BLaER1 (cell line): ENCODE results near the gene CFAP221.

Source experiments
- H3K27ac ChIP-seq: shearing (Covaris generic); formaldehyde crosslinking; 2 replicates; pipeline ENCODE4 v1.8.1; 2022
- H3K27me3 ChIP-seq: shearing (Covaris generic); formaldehyde crosslinking; 2 replicates; pipeline ENCODE4 v1.8.1; 2022
- H3K36me3 ChIP-seq: shearing (Covaris generic); formaldehyde crosslinking; 2 replicates; pipeline ENCODE4 v1.8.1; 2022
- H3K4me1 ChIP-seq: shearing (Covaris generic); formaldehyde crosslinking; 2 replicates; pipeline ENCODE4 v1.8.1; 2022
- H3K4me2 ChIP-seq: shearing (Covaris generic); formaldehyde crosslinking; 2 replicates; pipeline ENCODE4 v1.8.1; 2022
- H3K4me3 ChIP-seq: shearing (Covaris generic); formaldehyde crosslinking; 2 replicates; pipeline ENCODE4 v1.8.1; 2022
- H3K9ac ChIP-seq: shearing (Covaris generic); formaldehyde crosslinking; 2 replicates; pipeline ENCODE4 v1.8.1; 2022
- H3K9me3 ChIP-seq: shearing (Covaris generic); formaldehyde crosslinking; 2 replicates; pipeline ENCODE4 v1.8.1; 2022
- H4K20me1 ChIP-seq: shearing (Covaris generic); formaldehyde crosslinking; 2 replicates; pipeline ENCODE4 v1.8.1; 2022
- Cebpa-rat ChIP-seq: shearing (Covaris generic); IDR thresholded peaks from 2 replicates; pipeline ENCODE4 v1.8.1; 2022

The CFAP221 gene

GRCh38 chr2:119702203-119702917 lies 158.1 kb downstream of the CFAP221 start:
- Histone ChIP-seq H3K4me2 (no peak overlapping the region), H3K9me3 (peaks cover 9% of the 10 kb centered on the region)
- TF ChIP-seq Cebpa-rat = no peak

DNA sequence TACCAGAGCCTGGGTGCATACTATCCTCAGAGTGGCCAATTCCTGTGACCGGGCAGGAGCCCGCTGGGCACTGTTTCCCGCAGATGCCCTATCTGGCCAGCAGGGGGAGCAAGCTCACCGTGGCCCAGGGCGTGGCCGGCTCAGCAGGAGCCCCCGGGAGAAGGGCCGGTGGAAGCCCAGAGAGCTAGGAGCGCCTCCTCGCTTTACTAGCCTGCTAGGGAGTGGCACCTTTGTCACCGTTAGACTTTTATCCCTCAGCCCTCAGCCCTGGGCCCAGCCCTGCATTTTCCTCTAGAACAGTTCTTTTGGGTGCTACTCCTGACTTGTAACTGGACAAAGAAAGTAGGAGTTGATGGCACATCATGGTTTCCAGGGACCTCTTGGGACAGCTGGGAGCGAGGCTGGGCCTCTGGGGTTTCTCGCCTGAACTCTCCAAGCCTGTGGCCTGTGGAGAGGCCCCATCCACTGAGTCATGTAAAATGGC lies 158.7 kb downstream of the CFAP221 start:
- TF ChIP-seq Cebpa-rat = no peak
- Histone ChIP-seq H3K27ac (no peak overlapping the region), H4K20me1 (no peaks in the 10 kb centered on the region), H3K4me3 (no peak overlapping the region), H3K4me1 (peaks cover 64% of the 10 kb centered on the region), H3K9ac (no peak overlapping the region), H3K36me3 (no peaks in the 10 kb centered on the region), H3K4me2 (peak overlapping the region; percentile 48), H3K27me3 (no peaks in the 10 kb centered on the region), H3K9me3 (peaks cover 9% of the 10 kb centered on the region)

More at GRCh38 chr2:119702203-119702917, 158.1 kb downstream of the CFAP221 start:
- Histone ChIP-seq H4K20me1 (no peaks in the 10 kb centered on the region), H3K4me1 (peaks cover 64% of the 10 kb centered on the region), H3K9ac (no peak overlapping the region; the same call in 1 of the 2 replicates), H3K4me3 (no peak overlapping the region), H3K27me3 (no peaks in the 10 kb centered on the region), H3K27ac (no peak overlapping the region), H3K36me3 (no peaks in the 10 kb centered on the region)

DNA sequence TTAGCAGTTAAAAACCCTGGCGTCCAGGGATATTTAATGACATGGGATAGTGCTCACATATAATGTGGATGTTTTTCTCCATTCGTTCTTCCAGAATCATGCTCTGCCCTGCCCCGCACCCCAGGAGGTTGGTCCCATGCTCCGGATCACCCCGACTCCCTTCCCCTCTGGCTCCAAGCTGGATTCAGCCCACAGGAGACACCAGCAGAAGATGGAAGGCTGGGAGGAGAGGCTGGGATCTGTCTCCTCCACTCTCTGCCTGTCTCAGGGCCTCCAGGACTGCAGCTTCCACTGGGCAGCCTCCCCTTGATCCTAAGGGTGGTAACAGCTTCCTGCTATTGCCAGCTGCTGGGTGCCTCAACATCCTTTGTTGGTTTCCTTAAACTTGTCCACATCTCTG lies 159.3 kb downstream of the CFAP221 start:
- Histone ChIP-seq H4K20me1 (no peaks in the 10 kb centered on the region), H3K9ac (no peak overlapping the region), H3K4me1 (peaks cover 64% of the 10 kb centered on the region), H3K4me2 (peak overlapping the region; percentile 48), H3K9me3 (peaks cover 9% of the 10 kb centered on the region), H3K4me3 (no peak overlapping the region), H3K27ac (no peak overlapping the region), H3K36me3 (no peaks in the 10 kb centered on the region), H3K27me3 (no peaks in the 10 kb centered on the region)
- TF ChIP-seq Cebpa-rat = no peak

- no peak overlapping the region; the same call in 1 of the 2 replicates for H3K9ac ChIP-seq
- H3K27ac ChIP-seq = peak overlapping the region; percentile 49; the same call in 1 of the 2 replicates
- H3K9me3 ChIP-seq = peaks cover 9% of the 10 kb centered on the region
- no peak for TF ChIP-seq Cebpa-rat
- H3K4me2 ChIP-seq = peak overlapping the region; percentile 48
- no peak overlapping the region for H3K4me3 ChIP-seq
- no peaks in the 10 kb centered on the region for H3K27me3 ChIP-seq
- no peaks in the 10 kb centered on the region for H4K20me1 ChIP-seq
- H3K36me3 ChIP-seq = no peaks in the 10 kb centered on the region
- peaks cover 68% of the 10 kb centered on the region for H3K4me1 ChIP-seq
These were observed 160.4 kb downstream of the CFAP221 start for GRCh38 chr2:119704670-119705120.

DNA sequence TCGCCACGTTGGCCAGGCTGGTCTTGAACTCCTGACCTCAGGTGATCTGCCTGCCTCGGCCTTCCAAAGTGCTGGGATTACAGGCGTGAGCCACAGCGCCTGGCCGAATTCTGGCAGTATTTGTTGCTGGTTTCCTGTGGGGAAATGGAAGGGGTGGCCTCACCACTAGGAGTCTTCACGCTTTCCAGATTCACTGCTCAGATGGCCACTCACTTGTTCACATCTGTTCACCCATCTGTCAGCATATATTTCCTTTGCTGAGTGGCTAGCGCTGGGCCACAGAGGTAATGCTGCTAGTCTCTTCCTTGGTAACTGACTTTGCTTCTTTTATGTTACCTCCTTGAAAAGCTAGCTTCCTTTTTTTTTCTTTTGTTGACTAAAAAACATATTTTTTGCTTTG lies 162.0 kb downstream of the CFAP221 start:
- Histone ChIP-seq H3K27ac (peak overlapping the region; percentile 18; the same call in 1 of the 2 replicates), H3K9ac (no peak overlapping the region), H3K9me3 (peaks cover 9% of the 10 kb centered on the region), H3K4me2 (peak overlapping the region; percentile 84), H4K20me1 (no peaks in the 10 kb centered on the region), H3K4me3 (no peak overlapping the region), H3K36me3 (no peaks in the 10 kb centered on the region), H3K27me3 (no peaks in the 10 kb centered on the region), H3K4me1 (peaks cover 84% of the 10 kb centered on the region)
- TF ChIP-seq Cebpa-rat = no peak
